K562 (cell line): Measurements from ENCODE around the gene UNC5C. TPM values are rescaled to one million over a fixed set of nuclear protein-coding genes. Genes with fewer than 3 reads are reported as not detected.

Experiments
- ATAC-seq: fragments of 200-7000 bp; cut with Tn5 transposase; 3 replicates; pipeline ENCODE4 v1.9.1; 2020; ENCODE audit warnings: moderate library complexity
- BruUV-seq: library from RNA; stranded (reverse); fragments of 400-500 nt; replicated peaks from 2 replicates; lab custom pipeline; 2021; lab: Mats Ljungman, UMichigan
- CTCF ChIA-PET: fragments of 300-600 bp; formaldehyde crosslinking; extraction: SDS; loops from one replicate; lab custom pipeline; 2021; ENCODE audit warnings: low intra/inter-chr PET ratio; lab: Yijun Ruan, JAX
- POLR2A ChIA-PET: fragments of 300-600, 350-650 bp; sonication (Branson Sonifier 250); formaldehyde crosslinking; extraction: SDS; loops from one replicate; lab custom pipeline; 2021; ENCODE audit warnings: antibody characterized with exemption, inconsistent platforms; lab: Yijun Ruan, JAX
- DNase-seq, 4 experiments: peaks; one replicate each; pipeline versions ENCODE4 v3.0.0 to v3.0.0-alpha.2; 2011 to 2018; ENCODE audit warnings: low spot score in 3 of 4, mixed read lengths in 3 of 4; ENCODE audit errors: extremely low read depth in 1 of 4
- FAIRE-seq: peaks from 2 replicates; lab custom pipeline; 2011; peaks lifted over from hg19 to GRCh38; lab: Jason Lieb, UNC
- H2AFZ ChIP-seq: 2 replicates; pipeline ENCODE4 v1.6.0; 2011; ENCODE audit warnings: low read depth, low read length, control low read depth, inconsistent platforms
- H3K27ac ChIP-seq: fragments of 200-600 bp; 3 replicates; pipeline ENCODE4 v1.8.0; 2011; ENCODE audit warnings: low read depth, mild to moderate bottlenecking, control low read depth, inconsistent platforms, low read length, moderate library complexity, mixed read lengths; ENCODE audit errors: extremely low read depth
- H3K27me3 ChIP-seq, 2 experiments: fragments of 300-600 bp in 1 of 2; 2 replicates in 1 of 2; 3 replicates in 1 of 2; pipeline versions ENCODE4 v1.6.0 to v1.8.0; 2011; ENCODE audit warnings: inconsistent platforms in 2 of 2, low read length in 2 of 2, mild to moderate bottlenecking in 1 of 2, mixed read lengths in 1 of 2, moderate library complexity in 1 of 2; ENCODE audit not compliant: control insufficient read depth in 2 of 2, insufficient read depth in 2 of 2
- H3K36me3 ChIP-seq: fragments of 300-600 bp; 3 replicates; pipeline ENCODE4 v1.8.0; 2011; ENCODE audit warnings: mild to moderate bottlenecking, low read length, inconsistent platforms; ENCODE audit not compliant: control insufficient read depth, insufficient read depth
- H3K4me1 ChIP-seq, 2 experiments: fragments of 200-600 bp in 1 of 2; replicated peaks in 1 of 2; 2 replicates in 1 of 2; 3 replicates in 1 of 2; pipeline versions ENCODE4 v1.5.1 to v1.8.0; 2011; ENCODE audit warnings: inconsistent platforms in 2 of 2, low read length in 2 of 2, mild to moderate bottlenecking in 1 of 2, mixed read lengths in 1 of 2, moderate library complexity in 1 of 2; ENCODE audit not compliant: control insufficient read depth in 2 of 2, insufficient read depth in 2 of 2
- H3K4me2 ChIP-seq: 2 replicates; pipeline ENCODE4 v1.6.1; 2011; ENCODE audit warnings: low read length, control low read depth, inconsistent platforms, mixed read lengths; ENCODE audit not compliant: insufficient read depth
- H3K4me3 ChIP-seq: fragments of 200-600 bp; sonication (generic), shearing (Covaris generic); 2 replicates; pipeline ENCODE4 v1.5.1; 2016; ENCODE audit warnings: control low read depth, inconsistent platforms
- H3K79me2 ChIP-seq: fragments of 200-600 bp; 3 replicates; pipeline ENCODE4 v1.8.0; 2011; ENCODE audit warnings: low read length, inconsistent platforms; ENCODE audit not compliant: control insufficient read depth, insufficient read depth
- H3K9ac ChIP-seq, 2 experiments: 2 replicates each; pipeline versions ENCODE4 v1.6.0 to v1.6.1; 2011; ENCODE audit warnings: low read depth in 2 of 2, low read length in 2 of 2, control low read depth in 1 of 2, inconsistent platforms in 1 of 2, mild to moderate bottlenecking in 1 of 2, mixed read lengths in 1 of 2; ENCODE audit not compliant: insufficient read depth in 1 of 2
- H3K9me1 ChIP-seq: one replicate; pipeline ENCODE4 v1.6.0; 2011; ENCODE audit warnings: inconsistent platforms, mild to moderate bottlenecking, low read length, moderate library complexity; ENCODE audit not compliant: control insufficient read depth, insufficient read depth
- H3K9me3 ChIP-seq: replicated peaks from 2 replicates; pipeline ENCODE4 v1.5.1; 2011; ENCODE audit warnings: low read depth, low read length, inconsistent platforms; ENCODE audit not compliant: control insufficient read depth, insufficient read depth
- H4K20me1 ChIP-seq: replicated peaks from 2 replicates; pipeline ENCODE4 v1.6.1; 2011; ENCODE audit warnings: low read length, inconsistent platforms, mixed read lengths; ENCODE audit not compliant: control insufficient read depth, insufficient read depth
- CBX1 ChIP-seq: sonication (generic); IDR thresholded peaks from 2 replicates; pipeline ENCODE4 v1.6.1; 2016; ENCODE audit warnings: antibody characterized with exemption, low read depth, mild to moderate bottlenecking
- KDM2B ChIP-seq: fragments of 250-450 bp; sonication (Bioruptor Pico); IDR thresholded peaks from 2 replicates; pipeline ENCODE4 v1.8.0; 2021; ENCODE audit warnings: mild to moderate bottlenecking, moderate library complexity
- NRF1 ChIP-seq, 2 experiments: fragments of 450-650 bp; IDR thresholded peaks in 1 of 2; conservative IDR thresholded peaks in 1 of 2; 2 replicates each; pipeline ENCODE4 v1.6.1; 2014; ENCODE audit warnings: mild to moderate bottlenecking in 2 of 2
- RBM14 ChIP-seq: fragments of 200-400 bp; formaldehyde crosslinking; IDR thresholded peaks from 2 replicates; pipeline ENCODE4 v1.6.1; 2018; ENCODE audit warnings: low read depth, mild to moderate bottlenecking, low read length, moderate library complexity, borderline replicate concordance; ENCODE audit not compliant: insufficient read depth
- WHSC1 ChIP-seq: IDR thresholded peaks from one replicate; pipeline ENCODE4 v1.6.1; 2012; ENCODE audit warnings: low read length, control low read depth, inconsistent platforms
- ZBTB7A ChIP-seq: IDR thresholded peaks from 2 replicates; pipeline ENCODE4 v1.6.1; 2011; ENCODE audit warnings: low read depth, mild to moderate bottlenecking, low read length, moderate library complexity, borderline replicate concordance; ENCODE audit not compliant: control insufficient read depth
- WGBS: fragments of 100-300 bp; shearing (Covaris generic); methylation state at CpG from one replicate; pipeline ENCODE4 v1.1.6; 2016; ENCODE audit warnings: low coverage, mixed read lengths; ENCODE audit not compliant: insufficient coverage; ENCODE audit errors: missing lambda C conversion rate; 5-methylcytosine and 5-hydroxymethylcytosine counted together
- in situ Hi-C: fragments of 300-500 bp; cut with MboI; formaldehyde crosslinking; loops from 4 replicates; pipeline ENCODE4 v1.15.0; 2018; ENCODE audit warnings: inconsistent platforms, mixed read lengths
- intact Hi-C: fragments of 100-400 bp; cut with micrococcal nuclease; formaldehyde crosslinking; loops from 2 replicates; pipeline ENCODE4 v1.14.2; 2022
- polyA plus RNA-seq, 8 experiments: library from polyadenylated mRNA; depleted of rRNA in 4 of 8; stranded (reverse) in 5 of 8; unstranded in 3 of 8; fragments of >200 nt; fragmentation: Nextera tagmentation in 2 of 8; fragmentation: Illumina TruSeq in 1 of 8; extraction: Ambion mirVana in 2 of 8; extraction: Trizol in 1 of 8; gene quantifications; 2 replicates each; pipeline versions ENCODE4 v1.2.1 to v1.2.3, GENCODE V29; 2011 to 2014; ENCODE audit warnings: inconsistent platforms in 1 of 8, missing spikeins in 1 of 8
- total RNA-seq, 7 experiments: library from RNA; depleted of rRNA in 6 of 7; stranded (reverse); fragments of >200 nt in 6 of 7; fragmentation: Illumina TruSeq in 2 of 7; extraction: Trizol in 2 of 7; gene quantifications; 2 replicates each; pipeline versions ENCODE4 v1.2.1 to v1.2.3, GENCODE V29; 2011 to 2021; ENCODE audit warnings: low replicate concordance in 1 of 7
- TF ChIP-seq, protein P1 (sequence below): IDR thresholded peaks from 2 replicates; pipeline ENCODE4 v1.6.1; 2011; ENCODE audit not compliant: insufficient read length; ENCODE audit errors: extremely low read depth

UNC5C gene
- total and polyA plus RNA-seq, 9 of the 15 experiments (the other 6 are each of a cell fraction or from before 2014, with no cell fraction given) = under 0.01 to 0.10 (median 0.03) TPM; not detected in 1

- in situ Hi-C loops (loop anchor here (25.0 kb wide), 1 partner anchor 359 kb away; no protein-coding TSS in a partner anchor), intact Hi-C loops (no loop called here)
- Histone ChIP-seq H4K20me1 (no peaks in the 10 kb centered on the region), H3K79me2 (no peaks in the 10 kb centered on the region), H3K4me3 (no peak overlapping the region), H3K27ac (no peak overlapping the region), H3K27me3 (no peaks in the 10 kb centered on the region), H3K36me3 (no peaks in the 10 kb centered on the region), H2AFZ (no peak overlapping the region), H3K4me2 (no peak overlapping the region), H3K9ac (no peak overlapping the region), H3K4me1 (no peaks in the 10 kb centered on the region), H3K9me3 (no peaks in the 10 kb centered on the region), H3K9me1 (no peaks in the 10 kb centered on the region)
- FAIRE-seq = no peak
- CTCF ChIA-PET = no interaction called here
- WGBS = 0% methylated on average over 5 of the region's 5 CpGs
- DNase-seq = no peak
- no peak for ATAC-seq
- TF ChIP-seq ZBTB7A (no peak), RBM14 (no peak), KDM2B (CRISPR knock-in tag) (no peak), NRF1 (conservative IDR thresholded peaks at IDR 0.05 in 1 of 2, IDR thresholded peaks at IDR 0.05 in 1 of 2) (no peak), WHSC1 (no peak), CBX1 (no peak)
- TF ChIP-seq, protein P1, sequence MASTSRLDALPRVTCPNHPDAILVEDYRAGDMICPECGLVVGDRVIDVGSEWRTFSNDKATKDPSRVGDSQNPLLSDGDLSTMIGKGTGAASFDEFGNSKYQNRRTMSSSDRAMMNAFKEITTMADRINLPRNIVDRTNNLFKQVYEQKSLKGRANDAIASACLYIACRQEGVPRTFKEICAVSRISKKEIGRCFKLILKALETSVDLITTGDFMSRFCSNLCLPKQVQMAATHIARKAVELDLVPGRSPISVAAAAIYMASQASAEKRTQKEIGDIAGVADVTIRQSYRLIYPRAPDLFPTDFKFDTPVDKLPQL = no peak
- BruUV-seq = no TSS peak
- POLR2A ChIA-PET = no interaction called here
These were observed 395.6 kb downstream of the UNC5C start for GRCh38 chr4:95153182-95153581.
